Fibroblast of lung (primary cell): Measurements from ENCODE around the gene CCDC116. TPM values are rescaled to one million over a fixed set of nuclear protein-coding genes. Genes with fewer than 3 reads are reported as not detected.
A peak's percentile ranks its signal among the peaks of the same experiment; 100 is the strongest.

ENCODE experiments used
- DNase-seq, 2 donors: peaks; one replicate each; pipeline versions ENCODE4 v3.0.0 to v3.0.0-alpha.2; 2010; ENCODE audit warnings: low read depth in 2 of 2
- H2AFZ ChIP-seq: 2 replicates; pipeline ENCODE4 v1.5.1; 2012; ENCODE audit warnings: low read length, control low read depth, inconsistent platforms
- H3K27ac ChIP-seq: 2 replicates; pipeline ENCODE4 v1.5.1; 2011; ENCODE audit warnings: low read length, control low read depth; ENCODE audit not compliant: insufficient read depth
- H3K27me3 ChIP-seq: 2 replicates; pipeline ENCODE4 v1.5.1; 2011; ENCODE audit warnings: mild to moderate bottlenecking, low read length; ENCODE audit not compliant: control insufficient read depth, insufficient read depth
- H3K36me3 ChIP-seq: 2 replicates; pipeline ENCODE4 v1.5.1; 2011; ENCODE audit warnings: low read length; ENCODE audit not compliant: control insufficient read depth, insufficient read depth
- H3K4me1 ChIP-seq: 2 replicates; pipeline ENCODE4 v1.5.1; 2011; ENCODE audit warnings: low read length; ENCODE audit not compliant: control insufficient read depth, insufficient read depth; ENCODE audit errors: extremely low read depth
- H3K4me2 ChIP-seq: 2 replicates; pipeline ENCODE4 v1.5.1; 2011; ENCODE audit warnings: low read length, control low read depth; ENCODE audit not compliant: insufficient read depth; ENCODE audit errors: extremely low read depth
- H3K4me3 ChIP-seq, 4 experiments: fragments of 200-600 bp in 1 of 4; sonication (generic) in 1 of 4; replicated peaks in 1 of 4; 2 replicates each; pipeline ENCODE4 v1.5.1; 2011 to 2016; ENCODE audit warnings: low read length in 4 of 4, low read depth in 3 of 4, mild to moderate bottlenecking in 3 of 4, control low read depth in 2 of 4, inconsistent platforms in 1 of 4, mixed read lengths in 1 of 4; ENCODE audit not compliant: insufficient read depth in 1 of 4; ENCODE audit errors: control extremely low read depth in 1 of 4
- H3K79me2 ChIP-seq: 2 replicates; pipeline ENCODE4 v1.5.1; 2012; ENCODE audit warnings: mild to moderate bottlenecking, low read length, inconsistent platforms; ENCODE audit not compliant: control insufficient read depth, insufficient read depth
- H3K9ac ChIP-seq: 2 replicates; pipeline ENCODE4 v1.5.1; 2011; ENCODE audit warnings: mild to moderate bottlenecking, low read length, control low read depth; ENCODE audit not compliant: insufficient read depth
- H3K9me3 ChIP-seq: 2 replicates; pipeline ENCODE4 v1.5.1; 2012; ENCODE audit warnings: low read depth, low read length; ENCODE audit not compliant: control insufficient read depth, insufficient read depth
- H4K20me1 ChIP-seq: 2 replicates; pipeline ENCODE4 v1.5.1; 2011; ENCODE audit warnings: low read length; ENCODE audit not compliant: control insufficient read depth, insufficient read depth; ENCODE audit errors: extremely low read depth
- EZH2 ChIP-seq: IDR thresholded peaks from 2 replicates; pipeline ENCODE4 v1.5.1; 2012; ENCODE audit warnings: low read length, control low read depth, mild to moderate bottlenecking; ENCODE audit errors: missing control alignments
- polyA plus RNA-seq, 2 donors: library from polyadenylated mRNA; depleted of rRNA in 1 of 2; stranded (reverse) in 1 of 2; unstranded in 1 of 2; fragments of >200 nt; gene quantifications; 2 replicates each; pipeline ENCODE4 v1.2.1, GENCODE V29; 2011 to 2012; ENCODE audit warnings: missing spikeins in 1 of 2
- total RNA-seq: library from RNA; depleted of rRNA; stranded (reverse); fragments of >200 nt; gene quantifications from 2 replicates; pipeline ENCODE4 v1.2.1, GENCODE V29; 2014
- TF ChIP-seq, protein P1 (sequence below), 2 donors: IDR thresholded peaks in 1 of 2; conservative IDR thresholded peaks in 1 of 2; 1 replicate in 1 of 2; 2 replicates in 1 of 2; pipeline ENCODE4 v1.5.1; 2011 to 2012; ENCODE audit warnings: low read length in 2 of 2, control low read depth in 1 of 2, inconsistent platforms in 1 of 2, low read depth in 1 of 2, mild to moderate bottlenecking in 1 of 2

Gene CCDC116
- total and polyA plus RNA-seq, 2 donors (not counting 1 experiment from before 2014, with no cell fraction given), result 0.03 to 0.17 TPM

DNA sequence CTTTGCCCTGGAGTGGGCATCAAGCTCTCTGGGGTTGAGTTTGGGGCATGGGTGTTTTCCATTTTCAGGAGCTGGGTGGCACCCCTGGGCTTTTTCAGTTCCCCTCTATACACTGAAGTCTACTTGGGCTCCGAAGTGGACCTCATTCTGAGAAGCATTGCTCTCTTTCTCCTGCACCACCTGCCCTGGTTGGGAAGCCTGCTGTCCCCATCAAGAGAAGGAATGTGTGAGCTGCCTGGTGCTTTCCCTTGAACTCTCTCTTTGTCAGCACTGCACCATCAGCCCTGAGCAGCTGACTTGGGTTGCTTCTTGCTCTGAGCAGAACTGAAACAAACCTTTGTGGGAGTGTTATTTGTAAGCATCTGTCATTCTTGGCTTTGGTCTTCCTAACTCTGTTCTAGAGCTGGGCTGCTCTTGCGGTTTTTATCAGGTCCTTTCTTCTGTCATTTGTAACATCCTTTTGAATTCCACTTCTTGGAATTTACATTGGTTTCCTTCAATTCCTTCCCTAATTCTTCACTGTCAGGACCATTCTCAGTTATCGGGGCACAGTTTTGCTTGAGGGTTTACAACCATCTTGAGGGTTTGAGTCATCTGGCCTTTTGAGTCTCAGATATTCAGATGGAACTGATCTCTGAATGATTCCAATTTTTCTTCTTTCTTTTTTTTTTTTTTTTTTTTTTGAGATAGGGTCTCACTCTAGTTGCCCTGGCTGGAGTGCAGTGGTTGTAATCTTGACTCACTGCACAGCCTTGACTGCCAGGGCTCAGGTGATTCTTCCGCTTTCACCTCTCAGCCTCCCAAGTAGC is 44.6 kb upstream of the CCDC116 start:
- Histone ChIP-seq H3K9me3 (no peaks in the 10 kb centered on the region), H3K4me2 (no peak overlapping the region), H2AFZ (no peak overlapping the region), H3K9ac (no peak overlapping the region), H3K36me3 (peaks cover under 1% of the 10 kb centered on the region), H4K20me1 (peaks cover 1% of the 10 kb centered on the region), H3K4me3 (peak overlapping the region in 1 of 4 experiments; percentile 5), H3K27me3 (no peaks in the 10 kb centered on the region), H3K27ac (no peak overlapping the region), H3K4me1 (no peaks in the 10 kb centered on the region), H3K79me2 (peaks cover 90% of the 10 kb centered on the region)
- TF ChIP-seq EZH2, result no peak
- TF ChIP-seq, protein P1, sequence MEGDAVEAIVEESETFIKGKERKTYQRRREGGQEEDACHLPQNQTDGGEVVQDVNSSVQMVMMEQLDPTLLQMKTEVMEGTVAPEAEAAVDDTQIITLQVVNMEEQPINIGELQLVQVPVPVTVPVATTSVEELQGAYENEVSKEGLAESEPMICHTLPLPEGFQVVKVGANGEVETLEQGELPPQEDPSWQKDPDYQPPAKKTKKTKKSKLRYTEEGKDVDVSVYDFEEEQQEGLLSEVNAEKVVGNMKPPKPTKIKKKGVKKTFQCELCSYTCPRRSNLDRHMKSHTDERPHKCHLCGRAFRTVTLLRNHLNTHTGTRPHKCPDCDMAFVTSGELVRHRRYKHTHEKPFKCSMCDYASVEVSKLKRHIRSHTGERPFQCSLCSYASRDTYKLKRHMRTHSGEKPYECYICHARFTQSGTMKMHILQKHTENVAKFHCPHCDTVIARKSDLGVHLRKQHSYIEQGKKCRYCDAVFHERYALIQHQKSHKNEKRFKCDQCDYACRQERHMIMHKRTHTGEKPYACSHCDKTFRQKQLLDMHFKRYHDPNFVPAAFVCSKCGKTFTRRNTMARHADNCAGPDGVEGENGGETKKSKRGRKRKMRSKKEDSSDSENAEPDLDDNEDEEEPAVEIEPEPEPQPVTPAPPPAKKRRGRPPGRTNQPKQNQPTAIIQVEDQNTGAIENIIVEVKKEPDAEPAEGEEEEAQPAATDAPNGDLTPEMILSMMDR (conservative IDR thresholded peaks at IDR 0.05 in 1 of 2, IDR thresholded peaks at IDR 0.05 in 1 of 2; ENCODE audit: low read depth in 1 of 2, low read length in 2 of 2), result no peak
- DNase-seq, result peak; percentile 16 to 78

DNA sequence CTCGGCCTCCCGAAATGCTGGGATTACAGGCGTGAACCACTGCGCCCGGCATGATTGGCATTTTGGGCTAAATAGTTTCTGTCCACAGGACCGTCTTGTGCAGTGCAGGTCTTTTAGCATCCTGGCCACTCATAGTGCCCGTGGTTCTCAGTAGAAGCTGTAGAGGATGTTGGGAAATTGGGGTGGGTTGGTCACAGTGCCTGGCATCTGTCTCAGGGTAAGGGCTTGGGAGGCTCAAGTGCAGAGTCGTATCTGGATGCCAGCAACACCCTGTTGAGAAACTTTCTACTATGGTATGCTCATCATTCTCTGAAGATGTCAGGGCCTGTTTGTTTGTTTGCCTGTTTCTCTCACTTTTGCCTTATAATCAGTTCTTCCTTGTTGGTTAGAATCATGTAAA is 43.2 kb upstream of the CCDC116 start:
- no peaks in the 10 kb centered on the region for H3K27me3 ChIP-seq
- H3K4me1 ChIP-seq, result no peaks in the 10 kb centered on the region
- no peak overlapping the region for H2AFZ ChIP-seq
- TF ChIP-seq EZH2, result no peak
- TF ChIP-seq, protein P1 (conservative IDR thresholded peaks at IDR 0.05 in 1 of 2, IDR thresholded peaks at IDR 0.05 in 1 of 2; ENCODE audit: low read depth in 1 of 2, low read length in 2 of 2), result no peak
- no peaks in the 10 kb centered on the region for H3K9me3 ChIP-seq
- DNase-seq, result no peak
- peaks cover 1% of the 10 kb centered on the region for H4K20me1 ChIP-seq
- no peak overlapping the region for H3K9ac ChIP-seq
- H3K27ac ChIP-seq, result no peak overlapping the region
- no peak overlapping the region for H3K4me3 ChIP-seq
- peaks cover 10% of the 10 kb centered on the region for H3K36me3 ChIP-seq
- peaks cover 93% of the 10 kb centered on the region for H3K79me2 ChIP-seq
- H3K4me2 ChIP-seq, result no peak overlapping the region

GRCh38 chr22:21590809-21591641 is 41.5 kb upstream of the CCDC116 start:
- Histone ChIP-seq H3K4me2 (no peak overlapping the region), H2AFZ (no peak overlapping the region), H3K36me3 (peaks cover 14% of the 10 kb centered on the region), H4K20me1 (peaks cover 1% of the 10 kb centered on the region), H3K4me3 (no peak overlapping the region), H3K27ac (no peak overlapping the region), H3K79me2 (peaks cover 90% of the 10 kb centered on the region), H3K4me1 (no peaks in the 10 kb centered on the region), H3K9ac (no peak overlapping the region), H3K9me3 (no peaks in the 10 kb centered on the region), H3K27me3 (no peaks in the 10 kb centered on the region)
- DNase-seq, result no peak
- no peak for TF ChIP-seq EZH2
- TF ChIP-seq, protein P1 (conservative IDR thresholded peaks at IDR 0.05 in 1 of 2, IDR thresholded peaks at IDR 0.05 in 1 of 2; ENCODE audit: low read depth in 1 of 2, low read length in 2 of 2), result no peak
